Measurements from ENCODE around the gene CRYBG2.
"Not testable (repeated sequence)": the region's sequence is repeated elsewhere in the genome, so short reads cannot be mapped to it uniquely, and the experiment has no call there.

Gene CRYBG2, protein sequence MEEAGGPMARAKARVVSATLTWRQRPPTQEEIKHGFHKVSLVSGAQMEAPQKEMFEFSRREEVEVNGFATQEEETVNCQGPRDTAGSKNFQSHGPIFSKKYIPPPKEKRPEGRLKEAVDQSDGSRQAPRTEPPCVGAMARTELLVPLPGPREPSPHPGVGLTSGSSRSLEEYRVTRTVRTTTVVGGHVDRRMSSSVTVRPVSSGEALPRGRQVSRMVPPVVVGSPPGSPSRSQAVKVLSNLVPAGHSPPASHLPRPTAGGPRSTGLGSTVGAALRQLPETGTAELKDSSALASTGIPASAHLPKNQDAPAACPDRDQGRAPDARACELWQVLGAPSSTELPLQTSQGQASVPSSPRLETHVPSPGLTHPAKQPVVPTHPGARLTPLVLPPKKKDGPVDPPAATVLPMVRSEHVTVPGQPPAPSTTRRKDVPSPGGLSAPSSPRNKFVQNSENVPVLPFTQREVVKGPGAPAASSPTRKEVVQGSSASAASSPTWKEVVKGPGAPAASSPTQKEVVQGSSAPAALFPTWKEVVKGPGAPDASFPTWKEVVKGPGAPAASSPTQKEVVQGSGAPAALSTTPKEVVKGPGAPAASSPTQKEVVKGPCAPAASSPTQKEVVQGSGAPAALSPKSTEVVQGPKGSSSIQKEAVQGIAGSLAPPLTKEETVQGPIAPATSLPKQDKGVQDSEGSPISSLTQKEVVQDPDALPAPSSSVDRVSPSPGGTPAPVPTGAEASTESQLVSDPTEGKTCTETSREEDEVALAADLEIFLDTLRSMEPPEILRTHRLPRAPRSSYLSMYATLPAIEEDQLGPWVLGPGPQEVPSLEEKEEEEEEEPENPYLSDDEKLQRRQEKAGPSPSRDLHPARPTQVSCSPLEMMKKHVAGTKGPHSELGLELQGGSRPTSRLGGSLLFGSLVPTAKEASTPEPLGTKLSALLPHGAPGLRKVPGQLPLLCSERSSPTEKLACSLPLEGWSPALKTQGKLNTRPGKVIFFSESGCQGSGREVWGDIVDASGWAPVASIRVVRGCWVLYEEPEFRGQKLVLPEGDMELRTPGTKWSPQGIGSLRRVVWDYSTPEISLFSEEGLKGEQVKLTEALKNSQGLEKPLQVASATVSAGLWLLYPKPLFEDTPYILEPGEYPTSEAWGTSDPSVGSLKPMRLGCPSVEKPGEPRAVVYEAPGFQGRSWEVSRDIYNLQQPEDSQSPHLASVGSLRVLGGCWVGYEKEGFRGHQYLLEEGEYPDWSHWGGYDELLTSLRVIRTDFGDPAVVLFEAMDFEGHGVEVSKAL (N-terminal part only)

DNA sequence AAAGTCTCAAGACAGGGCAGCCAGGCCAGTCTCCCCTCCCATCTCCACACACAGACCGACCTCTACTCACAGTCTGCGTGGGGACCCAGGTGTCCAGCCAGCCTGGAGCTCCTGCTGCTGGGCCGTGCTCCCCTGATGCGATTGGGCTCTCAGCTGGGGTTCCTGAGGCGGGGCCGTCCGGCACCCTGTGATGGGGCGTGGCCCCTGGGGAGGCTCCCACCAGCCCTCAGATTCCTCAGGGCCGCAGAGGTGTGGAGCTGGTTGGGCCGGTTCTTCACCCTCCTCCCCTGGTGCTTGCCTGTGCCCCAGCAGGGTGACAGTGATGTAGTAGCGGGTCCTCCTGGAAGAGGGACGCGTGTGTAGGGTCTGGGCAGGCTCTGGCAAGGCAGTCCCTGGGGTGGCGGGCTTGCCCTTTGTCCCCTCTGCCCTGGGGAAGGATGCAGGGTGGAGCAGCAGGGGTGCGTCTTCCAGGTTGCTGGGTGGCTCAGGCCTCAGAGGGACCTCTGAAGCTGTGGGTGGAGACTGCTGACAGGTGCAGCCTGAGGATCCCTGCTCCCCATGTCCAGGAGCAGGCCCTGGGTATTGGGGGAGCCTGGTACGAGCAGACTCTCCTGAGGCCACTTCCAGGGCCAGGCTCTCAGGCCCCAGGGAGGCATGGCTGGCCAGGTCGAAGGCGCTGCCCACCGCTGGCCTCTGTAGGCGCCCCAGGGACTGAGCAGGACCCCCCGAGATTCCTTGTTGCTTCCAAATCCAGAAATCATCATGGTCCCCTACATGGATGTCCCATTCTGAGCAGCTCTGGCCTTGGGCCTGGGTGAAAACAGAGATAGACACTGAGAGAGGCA, at the start of gene CRYBG2:
Gene CRYBG2 (minus strand): TSS at position 155 of the 845 bp plus-strand sequence. CDS start 7,473 bp downstream, outside the sequence.
- DNase-seq: no peak

DNA sequence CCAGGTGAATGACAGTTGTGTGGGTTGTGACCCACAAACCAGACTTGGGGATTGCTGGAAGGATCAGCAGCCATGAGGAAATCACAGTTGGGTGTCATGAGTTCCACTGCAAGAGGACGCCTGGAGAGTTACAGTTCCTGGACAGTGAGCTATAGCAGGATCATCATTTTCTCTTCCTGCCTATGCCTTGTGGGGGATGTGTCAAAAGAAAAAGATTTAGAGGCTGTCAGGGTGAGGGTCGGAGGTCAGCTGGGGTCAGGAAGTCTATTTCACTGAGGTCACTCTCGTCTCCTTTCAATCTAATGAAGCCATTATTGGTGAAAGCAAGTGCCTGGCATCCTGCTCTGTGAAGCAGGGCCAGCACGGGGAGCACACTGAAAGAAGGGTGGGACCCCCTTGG, 49.7 kb upstream of the CRYBG2 start:
- DNase-seq: no peak

DNA sequence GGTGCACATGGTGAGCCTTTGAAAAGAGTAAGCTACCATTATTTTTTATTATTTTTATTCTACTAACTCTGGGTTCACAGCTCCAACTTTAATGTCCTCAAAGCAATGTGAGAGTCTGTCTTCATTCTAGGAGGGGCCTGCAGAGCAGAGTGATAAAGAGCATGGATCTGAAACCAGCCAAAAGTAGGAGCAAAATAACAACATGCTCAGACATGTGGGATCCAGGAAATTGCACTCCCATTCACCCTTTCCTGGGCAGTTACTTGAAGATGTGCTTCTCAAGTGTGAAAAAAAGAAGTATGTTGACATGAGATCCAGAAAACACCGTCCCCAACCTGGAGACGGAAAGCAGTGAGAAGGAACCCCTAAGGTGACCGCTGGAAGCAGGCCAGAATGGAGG, 48.0 kb upstream of the CRYBG2 start:
- DNase-seq: no peak

DNA sequence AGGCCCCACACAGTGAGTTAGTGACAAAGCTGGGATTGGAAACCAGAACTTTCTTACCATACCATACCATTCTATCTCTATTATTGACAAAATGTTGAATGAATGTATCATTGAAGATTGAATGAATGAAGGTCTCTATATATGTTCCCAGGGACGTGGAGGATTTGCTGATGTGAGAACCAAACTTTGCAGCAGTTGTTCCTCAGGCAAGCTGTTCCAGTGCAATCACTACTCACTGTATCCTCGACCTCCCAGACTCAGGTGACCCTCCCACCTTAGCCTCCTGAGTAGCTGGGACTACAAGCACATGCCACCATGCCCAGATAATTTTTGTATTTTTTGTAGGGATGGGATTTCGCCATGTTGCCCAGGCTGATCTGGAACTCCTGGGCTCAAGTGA, 45.1 kb upstream of the CRYBG2 start:
- DNase-seq: no peak

DNA sequence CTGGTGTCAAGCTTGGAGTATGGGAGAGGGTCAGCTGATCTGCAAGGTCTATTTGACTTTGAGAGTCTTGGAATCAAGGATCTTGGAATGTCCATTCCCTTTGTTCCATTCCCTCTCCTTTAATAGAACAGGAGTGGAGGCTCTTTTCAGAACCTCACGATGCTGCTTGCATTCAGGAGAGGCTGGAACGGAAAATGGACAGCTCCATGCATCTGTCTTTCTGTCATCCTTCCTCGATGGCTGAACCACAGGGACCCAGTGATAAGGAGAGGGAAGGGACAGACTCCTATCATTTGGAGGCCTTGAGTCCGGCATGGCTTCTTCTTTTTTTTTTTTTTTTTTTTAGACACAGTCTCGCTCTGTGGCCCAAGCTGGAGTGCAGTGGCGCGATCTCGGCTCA, 41.8 kb upstream of the CRYBG2 start:
- DNase-seq: no peak

DNA sequence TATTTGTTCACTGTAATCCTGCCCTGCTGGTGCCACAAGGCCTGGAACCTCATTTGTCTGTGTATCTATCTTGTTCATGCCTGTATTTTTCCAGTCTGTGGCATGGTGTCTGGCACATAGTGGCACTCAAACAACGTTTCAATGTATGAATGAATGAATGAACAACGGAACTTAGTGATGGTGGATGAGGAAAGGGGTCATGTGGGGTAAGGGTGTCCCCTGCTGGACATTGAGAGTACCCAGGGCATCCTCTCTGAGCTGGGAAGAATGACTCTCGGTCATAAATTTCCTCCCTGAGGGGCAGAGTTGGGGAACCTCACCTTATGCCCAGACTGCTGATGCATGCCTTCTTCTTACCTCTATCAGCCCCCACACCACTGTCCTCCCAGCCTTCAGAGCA, 37.5 kb upstream of the CRYBG2 start:
- peak; percentile 56 for DNase-seq

DNA sequence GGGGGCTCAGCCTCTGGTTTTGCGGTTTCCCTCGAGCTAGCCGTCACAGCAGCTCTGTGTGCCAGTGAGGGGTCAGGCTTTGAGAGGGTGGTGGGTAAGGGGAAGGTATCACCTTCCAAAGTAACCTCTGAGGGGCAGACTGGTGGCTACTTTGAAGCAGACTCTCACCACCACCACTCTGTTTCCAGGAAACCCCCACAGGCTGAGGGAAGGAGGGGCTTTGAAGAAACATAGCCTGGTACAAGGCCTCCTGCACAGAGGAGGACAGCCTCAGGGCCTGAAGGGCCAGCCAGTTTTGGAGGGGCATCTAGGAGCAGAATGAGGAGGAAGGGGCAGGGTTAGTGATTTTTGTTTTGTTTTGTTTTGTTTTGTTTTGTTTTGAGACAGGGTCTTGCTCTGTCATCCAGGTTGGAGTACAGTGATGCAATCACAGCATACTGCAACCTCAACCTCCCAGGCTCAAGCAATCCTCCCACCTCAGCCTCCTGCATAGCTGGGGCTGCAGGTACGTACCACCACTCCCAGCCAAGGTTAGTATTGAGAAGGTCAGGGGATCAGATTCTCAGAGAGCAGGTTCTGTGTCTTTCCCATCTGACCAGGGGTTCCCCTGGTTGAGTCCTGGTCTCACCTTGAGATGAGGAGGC, 35.8 kb upstream of the CRYBG2 start:
- DNase-seq: no peak

DNA sequence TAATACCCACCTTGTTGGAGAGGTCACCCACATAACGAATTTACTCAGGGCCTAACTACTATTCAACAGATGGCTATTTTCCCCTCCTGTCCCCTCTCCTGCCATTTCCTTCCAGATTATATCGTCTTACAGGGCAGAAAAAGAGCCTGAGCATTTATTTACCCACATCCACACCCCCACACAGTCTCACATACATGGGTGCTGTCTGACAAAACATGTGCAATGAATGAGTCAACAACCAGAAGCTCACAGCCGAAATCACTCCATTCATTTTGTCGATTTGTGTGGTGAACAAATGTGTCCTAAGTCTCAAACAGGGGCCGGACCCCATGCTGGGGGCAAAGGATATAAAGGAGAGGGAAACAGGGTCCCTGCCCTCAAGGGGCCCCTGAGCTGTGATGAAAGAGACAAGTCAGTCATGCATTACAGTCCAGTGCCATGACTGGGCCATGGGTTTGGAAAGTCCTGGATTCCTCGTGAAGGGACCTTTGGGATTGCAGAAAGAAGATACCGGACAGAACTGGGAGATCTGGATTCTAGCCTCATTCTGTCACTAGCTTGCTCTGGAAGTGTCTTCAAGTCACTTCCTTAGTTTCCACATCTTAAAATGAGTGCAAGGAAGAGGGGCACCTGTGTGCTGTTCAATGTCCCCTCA, 35.0 kb upstream of the CRYBG2 start:
- DNase-seq: no peak

DNA sequence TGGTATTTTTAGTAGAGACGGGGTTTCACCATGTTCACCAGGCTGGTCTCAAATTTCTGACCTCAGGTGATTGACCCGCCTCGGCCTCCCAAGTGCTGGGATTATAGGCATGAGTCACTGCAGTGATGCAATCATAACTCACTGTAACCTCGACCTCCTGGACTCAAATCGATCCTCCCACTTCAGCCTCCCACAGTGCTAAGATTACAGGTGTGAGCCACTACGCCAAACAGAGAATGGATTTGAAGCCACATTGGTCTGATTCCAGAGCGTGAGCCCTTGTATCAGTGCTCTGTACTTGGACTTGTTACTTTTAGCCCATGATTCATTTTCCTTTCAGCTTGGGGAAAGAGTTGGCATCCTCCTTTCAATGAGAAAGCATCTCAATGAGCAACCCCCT, 33.5 kb upstream of the CRYBG2 start:
- DNase-seq: peak; percentile 33

DNA sequence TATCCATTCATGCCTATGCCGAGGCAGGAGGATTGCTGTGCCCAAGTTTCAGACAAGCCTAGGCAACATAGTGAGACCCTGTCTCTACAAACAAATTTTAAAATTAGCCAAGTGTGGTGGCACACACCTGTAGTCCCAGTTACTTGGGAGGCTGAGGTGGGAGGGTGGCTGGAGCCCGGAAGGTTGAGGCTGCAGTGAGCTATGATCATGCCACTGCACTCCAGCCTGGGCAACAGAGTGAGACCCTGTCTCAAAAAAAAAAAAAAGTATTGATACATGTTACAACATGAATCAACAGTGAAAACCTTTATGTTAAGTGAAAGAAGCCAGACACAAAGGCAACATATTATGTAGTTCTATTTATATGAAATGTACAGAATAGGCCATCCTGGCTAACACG, 31.1 kb upstream of the CRYBG2 start:
- not testable (repeated sequence) for DNase-seq

DNA sequence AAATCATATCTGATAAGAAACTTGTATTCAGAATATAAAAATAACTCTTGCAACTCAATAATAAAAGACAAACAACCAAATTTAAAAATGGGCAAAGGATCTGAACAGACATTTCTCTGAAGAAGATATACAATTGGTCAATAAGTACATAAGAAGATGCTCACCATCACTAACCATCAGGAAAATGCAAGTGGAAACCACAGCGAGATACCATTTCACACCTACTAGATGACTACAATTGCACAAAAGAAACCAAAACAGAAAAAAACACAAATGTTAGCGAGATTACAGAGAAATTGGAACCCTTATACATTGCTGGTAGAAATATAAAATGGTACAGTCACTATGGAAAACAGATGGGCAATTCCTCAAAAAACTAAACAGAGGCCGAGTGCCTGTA, 30.1 kb upstream of the CRYBG2 start:
- DNase-seq: no peak

DNA sequence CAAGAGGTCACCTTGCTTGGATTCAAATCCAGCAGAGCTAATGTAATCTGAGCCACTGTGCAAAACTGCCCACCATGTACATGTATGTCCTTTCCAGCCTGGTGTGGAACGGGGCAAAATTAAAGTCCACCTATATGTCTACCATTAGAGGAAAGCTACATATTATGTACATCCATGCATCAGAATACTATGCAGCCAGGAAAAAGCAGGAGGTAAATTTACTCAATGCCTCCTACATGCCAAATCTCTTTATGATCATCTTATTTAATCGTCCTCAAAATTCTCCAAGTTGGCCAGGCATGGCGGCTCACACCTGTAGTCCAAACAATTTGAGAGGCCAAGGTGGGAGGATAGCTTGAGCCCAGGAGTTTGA, 24.9 kb upstream of the CRYBG2 start:
- DNase-seq: no peak

DNA sequence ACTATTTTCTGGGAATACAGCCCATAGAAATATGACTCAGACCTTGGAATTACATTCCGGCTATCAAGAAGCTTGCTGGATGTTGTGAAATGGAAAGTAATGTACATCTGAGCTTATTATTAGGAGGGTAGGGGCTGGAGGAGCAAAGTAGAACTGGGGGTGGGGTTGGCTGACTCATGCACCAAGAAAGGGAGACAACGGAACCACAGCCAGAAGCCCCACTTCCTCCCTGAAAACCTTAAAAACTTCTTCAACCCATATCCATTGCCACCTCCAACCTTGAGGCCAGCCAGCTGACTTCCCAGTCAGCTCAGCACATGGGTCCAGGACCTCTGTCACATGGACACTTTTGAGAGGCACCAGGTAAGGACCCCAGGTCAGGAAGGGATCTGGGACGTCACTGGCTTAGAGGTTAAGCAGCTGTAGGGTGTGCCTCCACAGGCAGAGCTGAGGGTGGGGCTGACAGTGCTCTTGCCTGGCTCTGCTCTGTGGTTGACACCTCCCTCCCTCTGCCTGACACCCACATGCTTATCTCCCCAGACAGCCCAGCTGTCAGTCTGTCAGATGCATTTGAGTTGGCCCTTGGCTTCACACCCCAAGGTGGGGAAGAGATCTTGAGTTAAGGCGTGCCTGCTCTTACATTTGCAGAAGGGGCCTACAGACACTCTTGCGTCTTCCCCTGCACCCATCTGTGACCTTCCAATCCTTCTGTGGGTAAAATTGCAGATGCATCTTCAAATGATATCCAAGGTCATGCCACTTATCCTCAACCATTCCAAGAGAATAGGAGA, 24.4 kb upstream of the CRYBG2 start:
- peak; percentile 99 for DNase-seq

DNA sequence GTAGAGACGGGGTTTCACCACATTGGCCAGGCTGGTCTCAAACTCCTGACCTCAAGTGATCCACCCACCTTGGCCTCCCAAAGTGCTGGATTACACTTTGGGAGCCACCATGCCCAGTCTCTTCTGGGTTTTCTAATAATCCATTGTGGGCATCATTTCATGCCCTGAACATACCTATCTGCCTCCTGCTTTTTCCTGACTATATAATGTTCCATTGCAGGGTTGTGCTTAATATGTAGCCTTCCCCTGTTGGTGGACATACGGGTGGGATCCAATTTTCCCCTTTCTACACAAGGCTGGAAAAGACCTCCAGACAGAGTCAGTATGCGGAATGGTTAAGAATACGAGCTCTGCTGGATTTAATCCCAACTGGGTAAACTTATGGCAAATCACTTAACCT, 22.1 kb upstream of the CRYBG2 start:
- no peak for DNase-seq

DNA sequence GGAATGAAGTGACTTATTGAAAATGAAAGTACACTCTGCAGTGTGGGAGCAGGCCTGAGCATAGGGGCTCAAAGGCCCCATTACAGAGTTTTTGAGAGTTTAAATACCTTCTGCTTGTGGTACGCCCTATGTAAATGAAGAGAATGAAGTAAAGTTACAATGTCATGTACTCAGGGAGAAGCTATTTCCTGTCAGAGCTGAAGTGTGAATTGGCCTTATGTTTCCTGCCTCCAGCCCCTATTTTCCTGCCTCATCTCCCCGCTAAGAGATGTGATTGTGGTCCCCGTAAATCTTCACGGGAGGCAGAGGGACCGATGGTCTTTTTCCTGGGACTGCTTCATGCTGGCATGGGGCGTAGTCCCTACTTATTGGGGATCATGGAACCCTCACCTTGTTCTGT, 21.2 kb upstream of the CRYBG2 start:
- peak; percentile 42 for DNase-seq

DNA sequence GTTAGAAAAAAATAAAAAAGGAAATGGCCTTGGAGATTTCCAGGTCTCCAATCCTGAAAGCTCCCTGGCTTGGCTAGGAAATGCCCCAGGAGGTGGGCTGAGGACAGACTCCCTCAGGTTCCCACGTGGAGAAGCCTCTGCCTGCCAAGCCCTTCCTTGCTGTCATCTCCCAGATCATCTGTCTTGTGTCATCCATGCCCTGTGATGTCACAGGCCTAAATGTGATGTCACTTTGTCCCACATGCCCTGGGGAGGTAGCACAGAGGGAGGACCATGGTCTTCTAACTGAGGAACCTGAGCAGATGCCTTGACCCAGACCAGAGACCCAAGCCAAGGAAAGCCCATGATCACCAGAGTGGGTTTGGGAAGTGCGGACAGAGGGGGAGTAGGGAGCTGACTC, 20.4 kb upstream of the CRYBG2 start:
- peak; percentile 19 for DNase-seq

DNA sequence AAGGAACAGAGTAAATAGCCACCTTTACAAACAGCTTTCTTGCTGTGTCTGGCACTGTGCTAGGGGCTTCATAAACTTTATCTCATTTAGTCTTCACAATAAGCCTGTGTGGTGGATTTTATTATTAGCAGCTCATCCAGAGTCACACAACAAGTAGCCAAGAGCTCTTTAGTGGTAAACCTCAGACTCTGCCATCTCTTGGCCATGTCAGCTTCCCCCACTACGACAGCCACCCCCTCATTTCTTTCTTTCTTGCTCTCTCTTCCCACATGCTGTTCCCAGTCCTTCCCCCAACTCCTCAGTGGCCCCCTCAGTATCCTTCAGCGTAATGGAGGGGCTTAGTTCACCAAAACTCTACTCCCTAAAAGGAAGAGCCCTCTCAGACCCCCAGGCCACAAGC, 19.9 kb upstream of the CRYBG2 start:
- DNase-seq: no peak

DNA sequence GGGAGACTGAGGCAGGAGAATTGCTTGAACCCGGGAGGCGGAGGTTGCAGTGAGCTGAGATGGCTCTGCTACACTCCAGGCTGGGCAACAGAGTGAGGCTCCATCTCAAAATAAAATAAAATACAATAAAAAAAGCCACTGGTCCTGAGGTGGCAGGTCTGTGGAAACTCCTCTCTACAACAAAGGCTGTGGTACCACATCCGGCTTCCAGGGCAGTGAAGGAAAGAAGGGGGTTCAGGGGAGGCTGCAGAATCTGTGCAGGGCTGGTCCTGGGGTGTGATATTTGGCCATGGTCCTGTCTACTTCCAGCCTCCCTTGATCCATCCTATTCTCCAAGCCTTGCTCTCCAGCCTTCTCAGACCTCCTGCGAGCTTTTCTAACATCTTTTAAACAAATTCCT, 19.4 kb upstream of the CRYBG2 start:
- no peak for DNase-seq

DNA sequence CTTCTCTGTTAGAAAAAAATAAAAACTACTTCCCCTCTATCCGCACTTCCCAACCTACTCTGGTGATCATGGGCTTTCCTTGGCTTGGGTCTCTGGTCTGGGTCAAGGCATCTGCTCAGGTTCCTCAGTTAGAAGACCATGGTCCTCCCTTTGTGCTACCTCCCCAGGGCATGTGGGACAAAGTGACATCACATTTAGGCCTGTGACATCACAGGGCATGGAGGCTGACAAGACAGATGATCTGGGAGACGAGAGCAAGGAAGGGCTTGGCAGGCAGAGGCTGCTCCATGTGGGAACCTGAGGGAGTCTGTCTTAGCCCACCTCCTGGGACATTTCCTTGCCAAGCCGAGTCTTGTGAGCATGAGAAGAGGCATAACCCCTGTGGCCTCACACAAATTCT, 18.7 kb upstream of the CRYBG2 start, which contains the start of gene ZNF683:
Gene ZNF683 (minus strand): TSS at position 140 of the 400 bp plus-strand sequence. CDS start 4,179 bp downstream, outside the sequence.
- not testable (repeated sequence) for DNase-seq

DNA sequence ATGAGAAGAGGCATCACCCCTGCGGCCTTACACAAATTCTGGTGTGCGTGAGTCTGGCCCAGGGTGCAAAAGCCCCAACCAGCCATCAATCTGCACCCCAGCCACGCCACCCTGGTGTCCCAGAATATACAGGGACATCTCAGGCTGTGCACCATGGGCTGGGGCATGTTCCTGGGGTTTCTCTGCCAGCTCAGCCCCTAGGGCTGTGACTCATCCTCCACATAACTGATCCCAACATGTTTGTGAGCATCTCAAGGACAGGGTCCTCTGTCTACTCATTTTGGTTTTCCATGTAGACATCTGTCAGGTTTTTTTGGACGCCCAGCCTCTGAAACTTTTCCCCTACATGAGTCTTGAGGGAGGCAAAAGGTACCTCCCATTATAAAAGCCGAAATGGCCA, 18.1 kb upstream of the CRYBG2 start:
- DNase-seq: peak; percentile 23

Data from fibroblast of skin of right quadriceps (primary cell).